Upper lobe of right lung (tissue), 1 donor: ENCODE data around the gene MROH8. TPM values are rescaled to one million over a fixed set of nuclear protein-coding genes. Genes with fewer than 3 reads are reported as not detected.
"Not testable (repeated sequence)": the region's sequence is repeated elsewhere in the genome, so short reads cannot be mapped to it uniquely, and the experiment has no call there.

ENCODE experiments used
- ATAC-seq: fragments of 200-7000 bp; cut with Tn5 transposase; one replicate; pipeline ENCODE4 v1.9.1; 2020; ENCODE audit warnings: mild to moderate bottlenecking, moderate library complexity
- DNase-seq: peaks from one replicate; pipeline ENCODE4 v3.0.0-alpha.2; 2020
- H3K27ac ChIP-seq: fragments of 200-600 bp; one replicate; pipeline ENCODE4 v1.8.0; 2022
- H3K27me3 ChIP-seq: fragments of 200-600 bp; one replicate; pipeline ENCODE4 v1.8.0; 2022; ENCODE audit warnings: mild to moderate bottlenecking
- H3K36me3 ChIP-seq: fragments of 200-600 bp; one replicate; pipeline ENCODE4 v1.8.0; 2022
- H3K4me1 ChIP-seq: fragments of 200-600 bp; one replicate; pipeline ENCODE4 v1.8.0; 2022
- H3K4me3 ChIP-seq: fragments of 200-600 bp; one replicate; pipeline ENCODE4 v1.8.0; 2022; ENCODE audit warnings: mild to moderate bottlenecking
- H3K9me3 ChIP-seq: fragments of 200-600 bp; one replicate; pipeline ENCODE4 v1.8.0; 2022
- CTCF ChIP-seq: fragments of 200-600 bp; IDR thresholded peaks from one replicate; pipeline ENCODE4 v1.8.0; 2022; ENCODE audit warnings: antibody characterized with exemption
- intact Hi-C: fragments of 100-400 bp; cut with DNase I; formaldehyde crosslinking; loops from one replicate; pipeline ENCODE4 v1.11.0; 2022
- total RNA-seq: library from RNA; stranded (reverse); fragmentation: NEBNext Ultra II Directional; extraction: Animal tissue kit (Norgen Biotek cat#: 25700); gene quantifications from one replicate; pipeline ENCODE4 v1.2.1, GENCODE V29; 2021
- donor health status: DM: no; HTN: yes; CAD: no; lungs with severe emphysema.

Gene MROH8
- total RNA-seq, 1 donor from 2014 or later, result 1.5 TPM

DNA sequence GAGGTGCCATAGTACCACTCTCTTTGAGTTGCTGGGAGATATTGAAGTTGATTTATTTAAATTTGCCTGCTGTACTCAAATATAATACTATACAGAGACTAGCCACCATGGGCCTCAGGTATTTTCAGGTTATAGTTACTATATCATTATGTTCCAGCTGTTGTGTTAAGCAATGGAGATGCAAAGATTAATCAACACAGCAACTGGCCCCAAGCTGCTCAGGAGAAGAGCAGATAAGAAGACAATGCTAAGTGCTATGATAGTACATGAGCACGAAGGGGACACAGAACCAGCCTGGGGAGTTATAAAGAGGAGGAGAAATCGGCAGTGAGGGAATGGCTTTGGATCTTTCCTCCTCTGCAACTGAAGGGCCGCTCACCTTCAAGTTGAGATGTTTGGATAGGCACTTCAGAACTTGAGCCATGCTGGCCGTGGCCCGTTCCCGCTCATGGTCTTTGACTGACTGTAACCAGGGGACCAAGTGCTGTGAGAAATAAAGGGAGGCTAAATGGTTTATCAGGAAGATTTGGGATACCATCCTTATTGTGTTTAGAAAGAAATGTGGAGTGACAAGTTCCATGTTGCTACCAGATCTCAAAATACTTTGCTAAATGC, 24.6 kb downstream of the MROH8 start:
- Histone ChIP-seq H3K27ac (no peak overlapping the region), H3K4me3 (no peak overlapping the region), H3K27me3 (no peaks in the 10 kb centered on the region), H3K9me3 (no peaks in the 10 kb centered on the region), H3K36me3 (no peaks in the 10 kb centered on the region), H3K4me1 (no peaks in the 10 kb centered on the region)
- intact Hi-C loops, result no loop called here
- DNase-seq (no peak), ATAC-seq (no peak)
- no peak for TF ChIP-seq CTCF

- no peak for DNase-seq
- intact Hi-C loops, result no loop called here
- Histone ChIP-seq H3K4me1 (no peaks in the 10 kb centered on the region), H3K27ac (no peak overlapping the region), H3K9me3 (no peaks in the 10 kb centered on the region), H3K27me3 (no peaks in the 10 kb centered on the region), H3K4me3 (no peak overlapping the region), H3K36me3 (no peaks in the 10 kb centered on the region)
- no peak for TF ChIP-seq CTCF
- no peak for ATAC-seq
Observed at GRCh38 chr20:37152284-37152683, 27.1 kb downstream of the MROH8 start.

DNA sequence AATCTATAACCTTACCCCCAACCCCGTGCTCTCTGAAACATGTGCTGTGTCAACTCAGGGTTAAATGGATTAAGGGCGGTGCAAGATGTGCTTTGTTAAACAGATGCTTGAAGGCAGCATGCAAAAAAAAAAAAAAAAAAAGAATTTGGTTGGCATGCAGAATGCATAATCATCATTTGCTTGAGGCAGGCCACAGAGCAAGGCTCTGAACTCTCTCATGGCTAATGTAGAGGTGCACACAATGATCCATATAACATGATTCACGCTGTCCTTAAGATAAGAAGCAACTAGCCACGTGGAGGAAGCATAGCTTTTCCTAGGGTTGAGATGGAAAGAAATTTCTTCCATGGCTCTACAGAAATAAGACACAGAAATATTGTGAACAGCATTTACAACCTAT, 27.8 kb downstream of the MROH8 start:
- H3K4me3 ChIP-seq, result no peak overlapping the region
- ATAC-seq, result no peak
- no peak for DNase-seq
- H3K36me3 ChIP-seq, result no peaks in the 10 kb centered on the region
- H3K4me1 ChIP-seq, result no peaks in the 10 kb centered on the region
- no peak overlapping the region for H3K27ac ChIP-seq
- H3K27me3 ChIP-seq, result no peaks in the 10 kb centered on the region
- H3K9me3 ChIP-seq, result no peaks in the 10 kb centered on the region
- no peak for TF ChIP-seq CTCF
- intact Hi-C loops, result no loop called here

DNA sequence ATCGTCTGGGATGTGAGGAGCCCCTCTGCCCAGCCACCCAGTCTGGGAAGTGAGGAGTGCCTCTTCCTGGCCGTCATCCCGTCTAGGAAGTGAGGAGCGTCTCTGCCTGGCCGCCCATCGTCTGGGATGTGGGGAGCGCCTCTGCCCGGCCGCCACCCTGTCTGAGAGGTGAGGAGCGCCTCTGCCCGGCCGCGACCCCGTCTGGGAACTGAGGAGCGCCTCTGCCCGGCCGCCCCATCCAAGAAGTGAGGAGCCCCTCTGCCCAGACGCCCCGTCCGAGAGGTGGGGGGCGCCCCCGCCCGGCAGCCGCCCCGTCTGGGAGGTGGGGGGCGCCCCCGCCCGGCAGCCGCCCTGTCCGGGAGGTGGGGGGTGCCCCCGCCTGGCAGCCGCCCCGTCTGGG, 28.5 kb downstream of the MROH8 start:
- H3K27me3 ChIP-seq, H3K27ac ChIP-seq, intact Hi-C loops, H3K9me3 ChIP-seq, DNase-seq, H3K36me3 ChIP-seq, ATAC-seq, H3K4me1 ChIP-seq, H3K4me3 ChIP-seq: not testable (repeated sequence)

- DNase-seq, result no peak
- Histone ChIP-seq H3K36me3 (no peaks in the 10 kb centered on the region), H3K9me3 (no peaks in the 10 kb centered on the region), H3K4me3 (no peak overlapping the region), H3K4me1 (no peaks in the 10 kb centered on the region), H3K27me3 (no peaks in the 10 kb centered on the region), H3K27ac (no peak overlapping the region)
- TF ChIP-seq CTCF, result no peak
- no peak for ATAC-seq
- intact Hi-C loops, result no loop called here
Observed at GRCh38 chr20:37147250-37147649, 32.1 kb downstream of the MROH8 start.

DNA sequence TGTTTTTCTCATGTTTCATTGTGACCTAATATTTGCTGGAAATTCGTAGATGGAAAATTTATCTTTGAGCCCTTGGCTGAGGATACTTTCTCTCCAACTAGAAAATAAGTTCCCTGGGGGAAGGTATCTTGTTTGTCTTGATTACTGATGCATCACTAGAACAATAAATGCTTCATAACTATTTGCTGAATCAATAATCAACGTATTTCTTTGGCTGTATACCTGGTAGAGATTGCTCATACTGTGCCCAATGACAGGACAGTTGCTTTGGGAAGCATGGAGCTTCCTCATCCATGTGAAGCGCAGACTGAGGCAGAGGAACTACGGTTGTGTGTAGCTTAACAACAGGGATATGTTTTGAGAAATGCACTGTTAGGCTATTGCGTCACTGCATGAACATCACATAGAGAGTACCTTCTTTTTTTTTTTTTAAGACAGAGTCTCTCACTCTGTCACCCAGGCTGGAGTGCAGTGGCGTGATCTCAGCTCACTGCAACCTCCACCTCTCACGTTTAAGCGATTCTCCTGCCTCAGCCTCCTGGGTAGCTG, 34.4 kb downstream of the MROH8 start:
- ATAC-seq (peak; percentile 45), DNase-seq (no peak)
- no peaks in the 10 kb centered on the region for H3K4me1 ChIP-seq
- H3K27ac ChIP-seq, result no peak overlapping the region
- intact Hi-C loops, result no loop called here
- no peak overlapping the region for H3K4me3 ChIP-seq
- no peaks in the 10 kb centered on the region for H3K9me3 ChIP-seq
- TF ChIP-seq CTCF, result no peak
- no peaks in the 10 kb centered on the region for H3K36me3 ChIP-seq
- no peaks in the 10 kb centered on the region for H3K27me3 ChIP-seq
